Ishikawa (cell line): ENCODE data around the gene LGI1.

Source experiments
- CEBPB ChIP-seq: IDR thresholded peaks from 2 replicates; pipeline ENCODE4 v1.6.1; 2012
- CREB1 ChIP-seq: IDR thresholded peaks from 2 replicates; pipeline ENCODE4 v1.6.1; 2012; ENCODE audit warnings: low read depth
- EGR1 ChIP-seq: IDR thresholded peaks from 2 replicates; pipeline ENCODE4 v1.6.1; 2012
- EP300 ChIP-seq: IDR thresholded peaks from 2 replicates; pipeline ENCODE4 v1.6.1; 2012; ENCODE audit warnings: borderline replicate concordance
- FOXM1 ChIP-seq: IDR thresholded peaks from 2 replicates; pipeline ENCODE4 v1.6.1; 2012; ENCODE audit warnings: low read depth, borderline replicate concordance
- MAX ChIP-seq: IDR thresholded peaks from 2 replicates; pipeline ENCODE4 v1.6.1; 2012
- NFIC ChIP-seq: IDR thresholded peaks from 2 replicates; pipeline ENCODE4 v1.6.1; 2012
- RAD21 ChIP-seq: IDR thresholded peaks from 2 replicates; pipeline ENCODE4 v1.6.1; 2012; ENCODE audit warnings: low read depth
- REST ChIP-seq: IDR thresholded peaks from 2 replicates; pipeline ENCODE4 v1.6.1; 2012; ENCODE audit warnings: low read depth, mild to moderate bottlenecking
- TAF1 ChIP-seq: IDR thresholded peaks from 2 replicates; pipeline ENCODE4 v1.6.1; 2012; ENCODE audit warnings: low read depth, mild to moderate bottlenecking
- TCF12 ChIP-seq: IDR thresholded peaks from 2 replicates; pipeline ENCODE4 v1.6.1; 2012; ENCODE audit warnings: low read depth
- TEAD4 ChIP-seq: IDR thresholded peaks from 2 replicates; pipeline ENCODE4 v1.6.1; 2012
- USF1 ChIP-seq: IDR thresholded peaks from 2 replicates; pipeline ENCODE4 v1.6.1; 2012
- YY1 ChIP-seq: IDR thresholded peaks from 2 replicates; pipeline ENCODE4 v1.6.1; 2012; ENCODE audit warnings: low read depth
- ZBTB7A ChIP-seq: IDR thresholded peaks from 2 replicates; pipeline ENCODE4 v1.6.1; 2012; ENCODE audit warnings: low read depth

LGI1 gene

GRCh38 chr10:93741367-93741766 is 16.4 kb upstream of the LGI1 start:
- TF ChIP-seq EGR1 (no peak), CREB1 (no peak), FOXM1 (no peak), CEBPB (no peak), NFIC (no peak), ZBTB7A (no peak), REST (no peak), EP300 (no peak), TEAD4 (no peak), USF1 (no peak), MAX (no peak), RAD21 (no peak), TCF12 (no peak), TAF1 (no peak), YY1 (no peak)

- TF ChIP-seq TEAD4 (no peak), YY1 (no peak), FOXM1 (no peak), CEBPB (no peak), RAD21 (no peak), CREB1 (no peak), NFIC (no peak), EGR1 (no peak), TAF1 (no peak), ZBTB7A (no peak), USF1 (no peak), MAX (no peak), TCF12 (no peak), EP300 (no peak), REST (no peak)
These were observed 14.9 kb upstream of the LGI1 start for GRCh38 chr10:93742633-93743349.

- TF ChIP-seq RAD21, result peak; percentile 90
- TF ChIP-seq EP300, result no peak
These were observed 12.2 kb upstream of the LGI1 start for GRCh38 chr10:93745408-93746065.

- TF ChIP-seq TCF12, result peak; percentile 75
- TF ChIP-seq EGR1, result no peak
- TF ChIP-seq CREB1, result no peak
- peak; percentile 6; the same call in 1 of the 2 replicates for TF ChIP-seq CEBPB
- 0 out of 2 replicates have a peak, but pooled peaks have one; percentile 16 for TF ChIP-seq MAX
- TF ChIP-seq NFIC, result peak; percentile 81
- peak; percentile 91 for TF ChIP-seq TEAD4
- no peak for TF ChIP-seq TAF1
- TF ChIP-seq USF1, result no peak
- peak; percentile 79; the same call in 1 of the 2 replicates for TF ChIP-seq EP300
- TF ChIP-seq RAD21, result peak; percentile 64
These were observed 10.9 kb upstream of the LGI1 start for GRCh38 chr10:93746844-93747284.
